ENCODE measurements around the gene EEF2KMT.
"Not testable (repeated sequence)": the region's sequence is repeated elsewhere in the genome, so short reads cannot be mapped to it uniquely, and the experiment has no call there.

Gene EEF2KMT

GRCh38 chr16:5095145-5095830, 2.3 kb downstream of the EEF2KMT start:
- not testable (repeated sequence) for DNase-seq (ENCODE audit: low read depth)

GRCh38 chr16:5093746-5094145, 3.8 kb downstream of the EEF2KMT start:
- not testable (repeated sequence) for DNase-seq (ENCODE audit: low read depth)

- DNase-seq (ENCODE audit: low read depth), result not testable (repeated sequence)
These were observed 4.5 kb downstream of the EEF2KMT start for GRCh38 chr16:5093081-5093480.

- DNase-seq (ENCODE audit: low read depth), result not testable (repeated sequence)
These were observed 7.0 kb downstream of the EEF2KMT start for GRCh38 chr16:5090592-5090991.

GRCh38 chr16:5089911-5090555, 7.6 kb downstream of the EEF2KMT start:
- not testable (repeated sequence) for DNase-seq (ENCODE audit: low read depth)

GRCh38 chr16:5088936-5089335, 8.7 kb downstream of the EEF2KMT start:
- not testable (repeated sequence) for DNase-seq (ENCODE audit: low read depth)

- not testable (repeated sequence) for DNase-seq (ENCODE audit: low read depth)
These were observed 9.4 kb downstream of the EEF2KMT start for GRCh38 chr16:5088086-5088790.

- DNase-seq (ENCODE audit: low read depth), result not testable (repeated sequence)
These were observed 11.9 kb downstream of the EEF2KMT start for GRCh38 chr16:5085716-5086115.

GRCh38 chr16:5084802-5085201, 12.8 kb downstream of the EEF2KMT start:
- peak; percentile 31 for DNase-seq (ENCODE audit: low read depth)

- not testable (repeated sequence) for DNase-seq (ENCODE audit: low read depth)
These were observed 13.4 kb downstream of the EEF2KMT start for GRCh38 chr16:5084099-5084731.

- not testable (repeated sequence) for DNase-seq (ENCODE audit: low read depth)
These were observed 13.9 kb downstream of the EEF2KMT start for GRCh38 chr16:5083646-5084045.

GRCh38 chr16:5080996-5081395, 16.6 kb downstream of the EEF2KMT start:
- not testable (repeated sequence) for DNase-seq (ENCODE audit: low read depth)

GRCh38 chr16:5080461-5080860, 17.1 kb downstream of the EEF2KMT start:
- not testable (repeated sequence) for DNase-seq (ENCODE audit: low read depth)

GRCh38 chr16:5078626-5079025, 19.0 kb downstream of the EEF2KMT start:
- no peak for DNase-seq (ENCODE audit: low read depth)

- no peak for DNase-seq (ENCODE audit: low read depth)
These were observed 20.3 kb downstream of the EEF2KMT start for GRCh38 chr16:5077304-5077703.

- DNase-seq (ENCODE audit: low read depth), result no peak
These were observed 22.0 kb downstream of the EEF2KMT start for GRCh38 chr16:5075637-5076036.

- not testable (repeated sequence) for DNase-seq (ENCODE audit: low read depth)
These were observed 23.8 kb downstream of the EEF2KMT start for GRCh38 chr16:5073771-5074170.

- DNase-seq (ENCODE audit: low read depth), result no peak
These were observed 24.3 kb downstream of the EEF2KMT start for GRCh38 chr16:5073279-5073629.

- DNase-seq (ENCODE audit: low read depth), result no peak
These were observed 25.0 kb downstream of the EEF2KMT start for GRCh38 chr16:5072334-5073278.

GRCh38 chr16:5071681-5072333, 25.8 kb downstream of the EEF2KMT start, which contains the start of gene ALG1:
Gene ALG1 (plus strand): TSS chr16:5071843. CDS start chr16:5071850, 7 bp downstream.
- peak; percentile 83 for DNase-seq (ENCODE audit: low read depth)

- no peak for DNase-seq (ENCODE audit: low read depth)
These were observed 26.3 kb downstream of the EEF2KMT start for GRCh38 chr16:5071341-5071680.

Data from activated T-helper 9 cell treated with anti-CD3 and anti-CD28 coated beads, Interleukin-2, amount 50 U/mL, for 16 hours (primary cell).